WTC11 (cell line): ENCODE data around the gene MGMT. TPM values are rescaled to one million over a fixed set of nuclear protein-coding genes. Genes with fewer than 3 reads are reported as not detected.

Experiments
- ATAC-seq: fragments of 200-7000 bp; cut with Tn5 transposase; 2 replicates; pipeline ENCODE4 v1.10.0; 2021; ENCODE audit warnings: mild to moderate bottlenecking, moderate library complexity
- CTCF ChIA-PET: fragments of 300-600 bp; sonication (Branson Sonifier 250); formaldehyde crosslinking; loops from one replicate; lab custom pipeline; 2021; ENCODE audit warnings: antibody characterized with exemption; lab: Charles Lee
- POLR2A ChIA-PET: fragments of 350-600 bp; sonication (Branson Sonifier 250); formaldehyde crosslinking; loops from one replicate; lab custom pipeline; 2021; ENCODE audit warnings: antibody characterized with exemption; lab: Charles Lee
- DNase-seq: peaks from one replicate; pipeline ENCODE4 v3.0.0; 2021; ENCODE audit warnings: low spot score
- H3K27ac Mint-ChIP-seq: 2 replicates; pipeline ENCODE4 v1.8.0; 2021; ENCODE audit warnings: mixed read lengths
- H3K27me3 Mint-ChIP-seq: 2 replicates; pipeline ENCODE4 v1.8.0; 2021; ENCODE audit warnings: low read depth, mild to moderate bottlenecking, moderate library complexity, mixed read lengths
- H3K36me3 Mint-ChIP-seq: 2 replicates; pipeline ENCODE4 v1.8.0; 2021; ENCODE audit warnings: mixed read lengths
- H3K4me1 Mint-ChIP-seq: 2 replicates; pipeline ENCODE4 v1.8.0; 2022; ENCODE audit warnings: mixed read lengths
- H3K4me3 Mint-ChIP-seq: 2 replicates; pipeline ENCODE4 v1.8.0; 2021; ENCODE audit warnings: mild to moderate bottlenecking, moderate library complexity, mixed read lengths
- H3K9me3 Mint-ChIP-seq: 2 replicates; pipeline ENCODE4 v1.8.0; 2021; ENCODE audit warnings: mixed read lengths
- ATF1 ChIP-seq: sonication (generic); formaldehyde crosslinking; IDR thresholded peaks from 2 replicates; pipeline ENCODE4 v1.8.1; 2023; ENCODE audit warnings: mild to moderate bottlenecking, moderate library complexity, missing genetic modification reagents
- E2F5 ChIP-seq: sonication (generic); formaldehyde crosslinking; IDR thresholded peaks from 2 replicates; pipeline ENCODE4 v1.8.1; 2022; ENCODE audit warnings: mild to moderate bottlenecking, moderate library complexity, missing genetic modification reagents
- ELF4 ChIP-seq: sonication (generic); formaldehyde crosslinking; IDR thresholded peaks from 2 replicates; pipeline ENCODE4 v1.8.1; 2022; ENCODE audit warnings: low read depth, mild to moderate bottlenecking, moderate library complexity, missing genetic modification reagents
- EMX1 ChIP-seq: fragments of 250-450 bp; sonication (Bioruptor Pico); IDR thresholded peaks from 2 replicates; pipeline ENCODE4 v1.8.0; 2021; ENCODE audit warnings: mild to moderate bottlenecking
- ESRRA ChIP-seq: sonication (generic); formaldehyde crosslinking; IDR thresholded peaks from 2 replicates; pipeline ENCODE4 v1.8.1; 2022; ENCODE audit warnings: mild to moderate bottlenecking, missing genetic modification reagents, borderline replicate concordance
- ETV6 ChIP-seq: sonication (generic); formaldehyde crosslinking; IDR thresholded peaks from 2 replicates; pipeline ENCODE4 v1.8.1; 2022; ENCODE audit warnings: mild to moderate bottlenecking, missing genetic modification reagents
- FOXJ3 ChIP-seq: sonication (generic); formaldehyde crosslinking; IDR thresholded peaks from 2 replicates; pipeline ENCODE4 v1.9.0; 2021; ENCODE audit warnings: missing genetic modification reagents, mild to moderate bottlenecking, borderline replicate concordance
- GRHL2 ChIP-seq: fragments of 250-450 bp; sonication (Bioruptor Pico); IDR thresholded peaks from 2 replicates; pipeline ENCODE4 v1.8.0; 2022; ENCODE audit warnings: mild to moderate bottlenecking, moderate library complexity; ENCODE audit not compliant: insufficient replicate concordance, severe bottlenecking
- IRF2 ChIP-seq: sonication (generic); formaldehyde crosslinking; IDR thresholded peaks from 2 replicates; pipeline ENCODE4 v1.8.0; 2022; ENCODE audit warnings: low read depth, missing genetic modification reagents, borderline replicate concordance
- JUN ChIP-seq: sonication (generic); formaldehyde crosslinking; IDR thresholded peaks from 2 replicates; pipeline ENCODE4 v1.8.0; 2023; ENCODE audit warnings: mild to moderate bottlenecking, missing genetic modification reagents
- KAT7 ChIP-seq: sonication (generic); formaldehyde crosslinking; IDR thresholded peaks from 2 replicates; pipeline ENCODE4 v1.8.1; 2023; ENCODE audit warnings: missing genetic modification reagents, mild to moderate bottlenecking, borderline replicate concordance
- NFE2L1 ChIP-seq: sonication (generic); formaldehyde crosslinking; IDR thresholded peaks from 2 replicates; pipeline ENCODE4 v1.8.1; 2023; ENCODE audit warnings: missing genetic modification reagents
- NR3C1 ChIP-seq: sonication (generic); formaldehyde crosslinking; conservative IDR thresholded peaks from 2 replicates; pipeline ENCODE4 v1.8.1; 2023; ENCODE audit warnings: low read depth, mild to moderate bottlenecking, missing genetic modification reagents
- OVOL2 ChIP-seq: fragments of 250-450 bp; sonication (Bioruptor Pico); IDR thresholded peaks from 2 replicates; pipeline ENCODE4 v1.9.0; 2021; ENCODE audit warnings: mild to moderate bottlenecking, borderline replicate concordance
- RELA ChIP-seq: sonication (generic); formaldehyde crosslinking; IDR thresholded peaks from 2 replicates; pipeline ENCODE4 v1.8.1; 2022; ENCODE audit warnings: missing genetic modification reagents, mild to moderate bottlenecking, borderline replicate concordance
- SMAD3 ChIP-seq: sonication (generic); formaldehyde crosslinking; IDR thresholded peaks from 2 replicates; pipeline ENCODE4 v1.8.0; 2022; ENCODE audit warnings: missing genetic modification reagents, mild to moderate bottlenecking, borderline replicate concordance
- TCF7 ChIP-seq: sonication (generic); formaldehyde crosslinking; IDR thresholded peaks from 2 replicates; pipeline ENCODE4 v1.8.0; 2022; ENCODE audit warnings: mild to moderate bottlenecking, low read depth, missing genetic modification reagents, moderate library complexity
- USF1 ChIP-seq: sonication (generic); formaldehyde crosslinking; IDR thresholded peaks from 2 replicates; pipeline ENCODE4 v1.8.0; 2022; ENCODE audit warnings: mild to moderate bottlenecking, missing genetic modification reagents
- ZBTB21 ChIP-seq: sonication (generic); formaldehyde crosslinking; IDR thresholded peaks from 2 replicates; pipeline ENCODE4 v1.8.1; 2023; ENCODE audit warnings: mild to moderate bottlenecking, missing genetic modification reagents, borderline replicate concordance
- ZNF138 ChIP-seq: sonication (generic); formaldehyde crosslinking; conservative IDR thresholded peaks from 2 replicates; pipeline ENCODE4 v1.8.1; 2022; ENCODE audit warnings: mild to moderate bottlenecking, moderate library complexity, missing genetic modification reagents
- ZNF317 ChIP-seq: sonication (generic); formaldehyde crosslinking; IDR thresholded peaks from 2 replicates; pipeline ENCODE4 v1.8.1; 2023; ENCODE audit warnings: low read depth, mild to moderate bottlenecking, moderate library complexity, missing genetic modification reagents, borderline replicate concordance
- ZNF396 ChIP-seq: fragments of 250-450 bp; sonication (Bioruptor Pico); IDR thresholded peaks from 2 replicates; pipeline ENCODE4 v1.8.0; 2021; ENCODE audit warnings: mild to moderate bottlenecking, moderate library complexity, borderline replicate concordance
- ZSCAN18 ChIP-seq: fragments of 250-450 bp; sonication (Bioruptor Pico); IDR thresholded peaks from 2 replicates; pipeline ENCODE4 v2.1.2; 2022; ENCODE audit warnings: mild to moderate bottlenecking, moderate library complexity
- total RNA-seq: library from RNA; stranded (reverse); gene quantifications from 3 replicates; pipeline ENCODE4 v1.2.3, GENCODE V29; 2021

The MGMT gene
- total RNA-seq, 1 experiment from 2014 or later = 11.8 TPM

GRCh38 chr10:129501652-129502436 lies 34.8 kb downstream of the MGMT start:
- H3K36me3 Mint-ChIP-seq = peaks cover 33% of the 10 kb centered on the region
- DNase-seq (no peak), ATAC-seq (no peak)
- CTCF ChIA-PET = interaction anchor here (1.4 kb wide), 1 partner anchor 11 kb away, joined by 4 read pairs; no protein-coding TSS in a partner anchor
- H3K9me3 Mint-ChIP-seq = peaks cover 32% of the 10 kb centered on the region
- no peak for TF ChIP-seq JUN (CRISPR knock-in tag)
- H3K27ac Mint-ChIP-seq = no peak overlapping the region
- H3K4me3 Mint-ChIP-seq = no peak overlapping the region
- H3K27me3 Mint-ChIP-seq = no peaks in the 10 kb centered on the region
- POLR2A ChIA-PET = no interaction called here
- H3K4me1 Mint-ChIP-seq = peaks cover 16% of the 10 kb centered on the region

- TF ChIP-seq ELF4 (CRISPR knock-in tag) = no peak
- no peak for TF ChIP-seq JUN (CRISPR knock-in tag)
- no peak for TF ChIP-seq ATF1 (CRISPR knock-in tag)
- TF ChIP-seq SMAD3 (CRISPR knock-in tag) = no peak
- TF ChIP-seq NR3C1 (CRISPR knock-in tag) = no peak
- TF ChIP-seq TCF7 (CRISPR knock-in tag) = no peak
- no peak for TF ChIP-seq GRHL2 (CRISPR knock-in tag)
- no peak for TF ChIP-seq KAT7 (CRISPR knock-in tag)
- Mint-ChIP-seq H3K36me3 (peaks cover 27% of the 10 kb centered on the region), H3K4me3 (no peak overlapping the region), H3K4me1 (peaks cover 16% of the 10 kb centered on the region), H3K27ac (no peak overlapping the region), H3K9me3 (peaks cover 32% of the 10 kb centered on the region), H3K27me3 (no peaks in the 10 kb centered on the region)
- no peak for DNase-seq
- no peak for ATAC-seq
- POLR2A ChIA-PET = no interaction called here
- CTCF ChIA-PET = interaction anchor here (1.4 kb wide), 1 partner anchor 11 kb away, joined by 4 read pairs; no protein-coding TSS in a partner anchor
Observed at GRCh38 chr10:129502448-129502847, 35.4 kb downstream of the MGMT start.

- Mint-ChIP-seq H3K4me1 (peaks cover 16% of the 10 kb centered on the region), H3K27ac (no peak overlapping the region), H3K27me3 (no peaks in the 10 kb centered on the region), H3K9me3 (peaks cover 13% of the 10 kb centered on the region), H3K4me3 (no peak overlapping the region), H3K36me3 (peaks cover 3% of the 10 kb centered on the region)
- POLR2A ChIA-PET = no interaction called here
- DNase-seq = no peak
- CTCF ChIA-PET = no interaction called here
- no peak for ATAC-seq
- TF ChIP-seq USF1 (CRISPR knock-in tag) = no peak
Observed at GRCh38 chr10:129505500-129506075, 38.5 kb downstream of the MGMT start.

GRCh38 chr10:129506101-129506797 lies 39.2 kb downstream of the MGMT start:
- DNase-seq = no peak
- TF ChIP-seq E2F5 = no peak
- no peak for TF ChIP-seq ZNF138
- no peak for TF ChIP-seq OVOL2
- no peak for TF ChIP-seq ZNF396 (CRISPR knock-in tag)
- no peak for TF ChIP-seq RELA
- TF ChIP-seq EMX1 = no peak
- no peak for TF ChIP-seq NFE2L1 (CRISPR knock-in tag)
- TF ChIP-seq ETV6 (CRISPR knock-in tag) = no peak
- TF ChIP-seq TCF7 (CRISPR knock-in tag) = no peak
- no peak for TF ChIP-seq FOXJ3 (CRISPR knock-in tag)
- TF ChIP-seq ZBTB21 (CRISPR knock-in tag) = no peak
- no peak for TF ChIP-seq KAT7 (CRISPR knock-in tag)
- TF ChIP-seq ZNF317 = no peak
- no peak for TF ChIP-seq IRF2
- no peak for TF ChIP-seq ESRRA (CRISPR knock-in tag)
- no peak for TF ChIP-seq ZSCAN18 (CRISPR knock-in tag)

More at GRCh38 chr10:129506101-129506797, 39.2 kb downstream of the MGMT start:
- Mint-ChIP-seq H3K36me3 (peaks cover 3% of the 10 kb centered on the region; the same call in 1 of the 2 replicates), H3K9me3 (peaks cover 13% of the 10 kb centered on the region), H3K4me1 (peaks cover 16% of the 10 kb centered on the region), H3K27ac (no peak overlapping the region), H3K4me3 (no peak overlapping the region), H3K27me3 (no peaks in the 10 kb centered on the region)
- no peak for ATAC-seq
- ChIA-PET POLR2A (no interaction called here), CTCF (no interaction called here)
